Endometrial microvascular endothelial cells (primary cell): ENCODE measurements around the gene PLPPR4. TPM values are rescaled to one million over a fixed set of nuclear protein-coding genes. Genes with fewer than 3 reads are reported as not detected.
"Not testable (repeated sequence)": the region's sequence is repeated elsewhere in the genome, so short reads cannot be mapped to it uniquely, and the experiment has no call there.

Experiments
- in situ Hi-C: cut with HindIII; loops from 2 replicates; pipeline ENCODE4 v1.10.0; 2017; ENCODE audit warnings: low sequenced_read_pairs, low pct_unique_long_range_greater_than_20kb; ENCODE audit errors: inconsistent ontology term
- total RNA-seq: library from RNA; depleted of rRNA; stranded (reverse); fragments of >200 nt; gene quantifications from one replicate; pipeline ENCODE4 v1.2.3, GENCODE V29; 2015; ENCODE audit errors: inconsistent ontology term

The PLPPR4 gene
- total RNA-seq, 1 donor from 2014 or later = 0.28 TPM

DNA sequence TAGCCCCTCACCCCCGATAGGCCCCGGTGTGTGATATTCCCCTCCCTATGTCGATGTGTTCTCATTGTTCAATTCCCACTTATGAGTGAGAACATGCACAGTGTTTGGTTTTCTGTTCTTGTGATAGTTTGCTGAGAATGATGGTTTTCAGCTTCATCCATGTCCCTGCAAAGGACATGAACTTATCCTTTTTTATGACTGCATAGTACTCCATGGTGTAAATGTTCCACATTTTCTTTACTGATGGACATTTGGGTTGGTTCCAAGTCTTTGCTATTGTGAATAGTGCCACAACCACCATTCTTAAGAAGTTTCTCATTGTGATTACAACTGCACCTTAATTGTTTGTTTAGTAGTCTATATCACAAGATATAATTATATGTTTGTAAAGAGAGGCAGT is 3.9 kb upstream of the PLPPR4 start:
- in situ Hi-C loops = not testable (repeated sequence)

DNA sequence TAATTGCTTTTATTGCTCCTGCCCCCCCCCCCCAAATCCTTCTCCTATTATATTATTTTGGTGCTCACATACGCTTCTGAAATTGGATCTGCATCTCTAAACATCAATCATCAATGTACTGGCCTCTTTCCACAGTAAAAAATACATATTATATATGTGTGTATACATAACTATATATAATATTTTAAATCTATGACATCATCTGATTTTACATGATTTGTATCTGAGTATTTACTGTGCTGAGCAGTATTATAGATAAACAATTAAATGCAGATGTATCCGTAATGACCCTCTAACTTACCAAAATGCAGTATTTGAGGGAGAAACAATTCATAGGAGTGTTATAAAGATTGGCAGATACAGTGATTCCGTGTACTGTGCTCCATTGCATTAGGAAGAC is 832 bp downstream of the PLPPR4 start:
- in situ Hi-C loops = no loop called here

DNA sequence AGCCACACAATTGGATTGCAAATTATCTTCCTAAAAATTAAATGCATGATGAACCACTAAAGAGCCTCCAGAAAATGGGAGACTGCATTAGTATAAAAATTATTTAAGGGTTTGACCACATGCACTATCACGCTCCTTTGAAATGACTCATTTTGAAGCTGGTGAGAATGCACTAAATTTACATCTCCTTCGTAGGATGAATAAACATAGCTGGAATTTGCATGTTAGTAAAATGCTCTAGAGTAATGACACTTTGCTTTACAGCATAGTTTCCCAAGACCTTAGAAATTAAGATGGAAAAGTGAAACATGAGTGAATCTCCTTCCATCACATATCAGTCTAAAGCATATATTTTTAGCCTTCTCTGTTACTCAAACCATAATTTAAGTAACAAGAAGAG is 2.4 kb downstream of the PLPPR4 start:
- in situ Hi-C loops = no loop called here

DNA sequence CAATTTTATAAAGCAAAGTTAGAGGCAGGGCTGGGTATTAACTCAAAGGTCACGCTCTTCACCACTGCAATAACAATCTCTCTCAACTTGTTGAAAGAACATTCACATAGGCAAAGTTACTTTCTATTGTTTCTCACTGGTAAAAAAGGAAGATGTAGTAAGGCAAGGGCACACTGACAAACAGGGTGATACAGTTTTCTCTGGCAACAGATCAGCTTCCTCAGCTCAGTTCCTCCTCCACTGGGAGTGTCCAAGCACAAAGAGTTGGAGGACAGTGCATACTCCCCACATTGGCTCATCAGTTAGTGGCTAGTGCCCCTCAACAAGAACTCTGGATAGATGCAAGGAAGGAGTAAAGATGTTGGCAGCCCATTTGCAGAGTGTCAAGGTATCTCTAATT is 3.7 kb downstream of the PLPPR4 start:
- in situ Hi-C loops = no loop called here

DNA sequence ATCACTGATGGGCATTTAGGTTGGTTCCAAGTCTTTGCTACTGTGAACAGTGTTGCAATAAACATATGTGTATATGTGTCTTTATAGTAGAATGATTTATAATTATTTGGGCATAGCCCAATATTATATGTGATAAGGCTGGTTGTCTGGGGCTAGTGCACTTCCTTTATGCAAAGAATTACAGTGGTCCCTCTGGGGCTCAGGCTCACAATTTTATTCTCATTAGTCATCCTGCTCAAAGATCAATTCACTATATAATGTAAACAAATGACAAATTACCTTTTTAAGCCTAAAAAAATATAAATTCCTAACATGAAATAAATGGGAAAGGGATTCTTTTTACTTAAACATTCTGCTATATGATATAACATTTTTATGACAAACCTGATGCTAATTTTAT is 5.0 kb downstream of the PLPPR4 start:
- in situ Hi-C loops = no loop called here

DNA sequence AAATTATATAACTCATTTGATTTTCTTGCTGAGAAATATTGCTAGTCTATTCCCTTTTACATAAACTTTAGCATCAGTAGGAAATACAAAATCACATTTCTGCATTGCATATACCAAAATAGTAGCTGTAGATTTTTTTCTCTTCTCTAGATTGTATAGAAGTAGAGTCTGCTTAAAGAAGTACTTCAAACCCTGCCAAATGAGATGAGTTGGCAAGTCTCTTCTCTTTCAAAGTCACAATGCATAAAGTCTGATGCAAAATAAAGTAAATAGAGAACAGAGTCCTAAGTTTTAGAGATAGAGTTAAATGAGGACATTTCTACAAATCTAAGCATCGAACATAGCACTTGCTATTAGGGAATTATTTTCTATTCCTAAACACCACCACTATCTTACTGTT is 6.4 kb downstream of the PLPPR4 start:
- in situ Hi-C loops = no loop called here

DNA sequence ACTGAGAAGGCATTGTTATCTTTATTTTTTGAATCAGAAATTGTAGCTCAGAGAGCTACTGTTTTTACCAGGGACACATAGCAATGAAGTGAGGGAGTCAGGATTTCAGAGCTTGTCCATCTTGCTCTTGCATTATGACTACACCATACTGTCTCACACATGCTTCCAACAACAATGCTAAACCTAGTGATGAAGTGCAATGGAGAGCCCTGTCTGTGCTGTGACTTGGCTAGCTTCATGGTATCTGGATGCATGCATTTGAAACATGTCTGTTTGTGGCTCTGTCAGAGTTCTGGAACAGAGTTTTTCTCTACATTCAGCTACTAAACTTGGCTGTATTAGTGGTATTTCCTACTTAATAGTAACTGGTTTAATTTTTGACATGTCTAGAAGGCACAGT is 7.0 kb downstream of the PLPPR4 start:
- in situ Hi-C loops = no loop called here

DNA sequence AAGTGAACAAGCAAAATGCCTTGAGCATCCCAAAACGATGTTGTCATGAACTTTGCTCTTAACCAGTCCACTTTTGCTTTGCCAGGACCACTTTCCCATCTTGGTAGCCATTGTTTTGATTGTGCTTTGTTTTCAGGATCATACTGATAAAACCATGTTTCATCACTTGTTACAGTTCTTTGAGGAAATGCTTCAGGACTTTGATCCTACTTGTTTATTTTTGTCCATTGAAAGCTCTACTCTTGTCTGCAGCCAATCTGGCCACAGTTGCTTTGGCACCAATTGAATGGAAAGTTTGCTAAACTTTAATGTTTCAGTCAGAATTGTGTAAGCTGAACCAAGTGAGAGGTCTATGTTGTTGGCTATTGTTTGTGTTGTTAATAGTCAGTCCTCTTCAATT is 12.8 kb downstream of the PLPPR4 start:
- in situ Hi-C loops = no loop called here

DNA sequence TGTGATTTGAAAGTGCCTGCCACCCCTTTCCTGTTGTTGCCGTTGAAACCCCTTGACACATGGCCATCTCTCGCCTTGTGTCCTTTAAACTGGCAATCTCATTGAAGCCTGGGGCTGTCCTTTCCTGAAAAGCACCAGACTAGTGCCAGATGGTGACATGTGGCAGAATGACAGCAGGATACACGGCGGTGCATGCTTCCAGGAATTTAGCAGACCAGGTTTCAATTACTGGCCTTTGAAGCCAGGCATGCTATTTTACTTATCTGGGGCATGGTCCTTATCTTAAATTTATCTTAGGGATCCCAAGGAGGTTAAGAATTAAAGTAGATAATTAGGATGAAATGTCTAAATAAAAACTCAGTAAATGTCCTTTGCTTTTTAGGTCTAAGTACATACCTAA is 15.2 kb downstream of the PLPPR4 start:
- in situ Hi-C loops = no loop called here

DNA sequence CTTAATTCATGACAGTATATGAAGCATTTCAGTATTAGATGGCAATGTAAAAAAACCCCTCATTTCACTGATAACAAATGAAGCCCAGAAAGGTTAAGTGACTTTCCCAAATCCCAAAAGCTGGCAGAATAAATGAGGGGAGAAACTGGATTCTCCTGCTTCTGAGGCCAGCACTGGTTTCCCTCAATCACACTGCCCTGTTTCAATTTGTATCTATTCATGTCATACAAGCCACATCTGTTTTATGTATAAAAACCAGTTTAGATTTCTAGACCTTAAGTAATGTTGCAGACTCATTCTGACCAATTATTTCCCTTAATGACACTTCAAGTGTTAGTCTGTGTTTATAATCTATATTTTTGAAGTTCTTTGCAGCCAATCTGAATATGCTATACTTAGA is 16.8 kb downstream of the PLPPR4 start:
- in situ Hi-C loops = no loop called here

DNA sequence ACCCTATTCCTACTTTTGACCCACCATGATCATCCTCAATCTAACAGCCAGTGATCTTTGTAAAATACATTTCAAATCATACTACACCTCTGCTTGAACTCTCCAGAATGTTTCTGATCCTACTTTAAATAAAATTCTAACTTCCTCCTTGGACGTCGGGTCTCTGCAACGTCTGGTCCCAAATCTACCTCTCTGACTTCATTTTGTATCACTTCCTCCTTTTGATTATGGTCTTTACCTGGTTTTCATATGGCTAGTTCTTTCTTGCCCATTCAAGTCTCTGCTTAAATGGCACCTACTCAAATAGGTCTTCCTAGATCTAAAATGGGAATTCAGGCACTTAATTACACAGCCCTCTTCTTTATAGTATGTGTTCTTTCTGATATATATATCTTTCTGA is 18.2 kb downstream of the PLPPR4 start:
- in situ Hi-C loops = no loop called here

DNA sequence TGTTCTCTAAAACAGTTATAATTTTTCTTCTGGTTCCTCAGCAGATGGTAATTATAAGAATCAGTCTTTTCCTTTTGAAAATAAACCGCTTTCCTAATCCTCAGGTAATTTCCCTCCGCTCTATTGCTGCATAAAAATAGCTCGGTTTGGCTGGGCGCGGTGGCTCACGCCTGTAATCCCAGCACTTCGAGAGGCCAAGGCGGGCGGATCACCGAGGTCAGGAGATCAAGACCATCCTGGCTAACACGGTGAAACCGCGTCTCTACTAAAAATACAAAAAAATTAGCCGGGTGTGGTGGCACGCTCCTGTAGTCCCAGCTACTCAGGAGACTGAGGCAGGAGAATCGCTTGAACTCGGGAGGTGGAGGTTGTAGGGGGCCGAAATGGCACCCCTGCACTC is 19.2 kb downstream of the PLPPR4 start:
- in situ Hi-C loops = not testable (repeated sequence)

DNA sequence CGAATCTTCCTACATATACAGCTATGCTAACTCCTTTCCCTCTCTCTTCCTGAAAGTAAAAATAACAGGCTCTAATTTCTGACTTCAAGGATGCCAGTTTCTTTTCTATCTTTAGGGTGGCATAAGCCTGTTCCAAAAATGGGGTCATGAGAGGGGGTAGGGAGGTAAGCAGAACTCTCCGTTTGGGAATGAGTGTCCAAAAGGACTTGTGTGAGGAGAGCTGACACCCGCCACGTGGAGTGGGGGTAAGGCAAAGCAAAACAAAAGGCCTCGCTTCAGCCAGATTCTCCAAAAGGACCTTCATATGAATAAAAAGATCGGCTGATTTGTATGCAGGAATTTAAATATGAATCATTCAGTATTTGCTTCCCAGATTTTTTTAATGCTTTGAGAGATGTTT is 28.6 kb downstream of the PLPPR4 start:
- in situ Hi-C loops = no loop called here

DNA sequence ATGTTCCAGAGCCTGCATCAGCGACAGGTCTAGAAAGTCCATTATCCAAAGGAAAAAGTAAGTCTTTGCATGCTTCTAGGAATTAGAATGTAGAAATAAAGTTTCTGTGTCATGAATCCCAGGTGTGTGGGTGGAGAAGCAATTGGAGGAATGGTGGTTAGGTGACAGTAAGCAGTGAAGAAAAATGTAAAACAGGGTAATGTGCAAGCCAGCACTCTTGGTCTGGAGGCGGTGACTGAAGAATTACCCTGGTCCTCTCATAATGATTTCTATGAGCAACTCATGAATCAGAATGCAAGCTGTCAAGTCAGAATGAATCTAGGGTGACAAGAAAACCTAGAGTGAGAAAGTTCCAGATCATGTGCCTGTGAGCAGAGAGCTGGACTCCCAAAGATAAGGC is 33.6 kb downstream of the PLPPR4 start:
- in situ Hi-C loops = no loop called here

DNA sequence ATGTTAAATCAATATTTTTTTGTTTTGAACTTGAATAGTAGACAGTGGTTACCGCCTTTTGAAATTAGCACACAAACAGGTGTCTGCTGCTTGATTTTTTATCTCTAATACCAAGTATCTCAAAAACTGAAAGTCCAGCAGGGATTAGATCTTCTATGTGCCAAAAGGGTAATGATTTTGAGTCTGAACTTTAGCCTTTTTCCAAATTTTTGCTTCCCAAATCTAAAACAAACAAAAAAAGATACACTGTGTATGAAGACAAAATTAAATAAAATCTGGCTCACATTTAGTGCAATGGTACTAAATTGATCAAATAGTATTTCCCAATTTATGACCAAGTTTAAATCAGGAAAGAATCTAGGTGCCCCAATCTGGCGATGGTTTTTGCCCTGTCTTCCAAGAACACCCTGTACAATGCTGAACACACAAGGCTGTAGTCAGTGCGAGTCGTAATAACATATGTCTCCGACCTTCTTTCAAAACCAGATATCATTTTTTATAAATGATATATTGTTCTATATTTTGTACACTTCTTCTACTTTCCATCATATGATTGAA is 40.5 kb downstream of the PLPPR4 start:
- in situ Hi-C loops = no loop called here

DNA sequence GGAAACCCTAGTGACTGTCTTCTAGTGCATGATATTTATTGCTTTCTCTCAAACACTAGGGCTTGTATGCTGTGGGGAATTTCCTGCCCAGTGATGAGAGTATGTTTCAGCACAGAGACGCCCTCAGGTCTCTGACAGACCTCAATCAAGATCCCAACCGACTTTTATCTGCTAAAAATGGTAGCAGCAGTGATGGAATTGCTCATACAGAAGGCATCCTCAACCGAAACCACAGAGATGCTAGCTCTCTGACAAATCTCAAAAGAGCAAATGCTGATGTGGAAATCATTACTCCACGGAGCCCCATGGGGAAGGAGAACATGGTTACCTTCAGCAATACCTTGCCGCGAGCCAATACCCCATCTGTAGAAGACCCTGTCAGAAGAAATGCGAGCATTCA is 41.3 kb downstream of the PLPPR4 start:
- in situ Hi-C loops = no loop called here

DNA sequence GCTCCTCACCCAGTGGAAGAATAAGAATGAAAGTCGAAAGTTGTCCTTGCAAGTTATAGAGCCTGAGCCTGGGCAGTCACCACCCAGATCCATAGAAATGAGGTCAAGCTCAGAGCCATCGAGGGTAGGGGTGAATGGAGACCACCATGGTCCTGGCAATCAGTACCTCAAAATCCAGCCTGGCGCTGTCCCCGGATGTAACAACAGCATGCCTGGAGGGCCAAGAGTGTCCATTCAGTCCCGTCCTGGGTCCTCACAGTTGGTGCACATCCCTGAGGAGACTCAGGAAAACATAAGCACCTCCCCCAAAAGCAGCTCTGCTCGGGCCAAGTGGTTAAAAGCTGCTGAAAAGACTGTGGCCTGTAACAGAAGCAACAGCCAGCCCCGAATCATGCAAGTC is 41.8 kb downstream of the PLPPR4 start:
- in situ Hi-C loops = no loop called here

DNA sequence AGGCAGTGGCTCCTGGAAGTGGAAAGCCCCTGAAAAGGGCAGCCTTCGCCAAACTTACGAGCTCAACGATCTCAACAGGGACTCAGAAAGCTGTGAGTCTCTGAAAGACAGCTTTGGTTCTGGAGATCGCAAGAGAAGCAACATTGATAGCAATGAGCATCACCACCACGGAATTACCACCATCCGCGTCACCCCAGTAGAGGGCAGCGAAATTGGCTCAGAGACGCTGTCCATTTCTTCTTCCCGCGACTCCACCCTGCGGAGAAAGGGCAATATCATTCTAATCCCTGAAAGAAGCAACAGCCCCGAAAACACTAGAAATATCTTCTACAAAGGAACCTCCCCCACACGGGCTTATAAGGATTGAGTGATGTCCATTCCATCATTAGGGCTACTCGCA is 42.4 kb downstream of the PLPPR4 start:
- in situ Hi-C loops = no loop called here

DNA sequence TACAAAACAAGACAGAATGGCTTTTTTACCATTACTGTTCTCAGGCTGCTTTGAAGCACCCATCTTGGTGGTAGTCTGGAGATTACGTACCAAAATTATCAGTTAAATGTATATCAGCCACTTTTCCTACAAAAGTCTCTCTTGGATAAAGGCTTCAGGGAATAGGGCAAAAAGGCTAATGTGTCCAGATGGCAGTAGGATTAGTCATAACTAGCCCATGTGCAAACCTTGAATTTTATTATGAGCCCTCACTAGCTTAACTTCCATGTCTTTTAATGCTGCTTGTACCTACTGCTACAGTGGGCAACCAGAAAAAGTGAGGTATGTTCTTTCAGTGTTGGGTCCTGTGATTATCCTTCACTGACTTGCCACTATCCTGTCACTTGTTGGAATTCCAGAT is 51.0 kb downstream of the PLPPR4 start:
- in situ Hi-C loops = no loop called here

DNA sequence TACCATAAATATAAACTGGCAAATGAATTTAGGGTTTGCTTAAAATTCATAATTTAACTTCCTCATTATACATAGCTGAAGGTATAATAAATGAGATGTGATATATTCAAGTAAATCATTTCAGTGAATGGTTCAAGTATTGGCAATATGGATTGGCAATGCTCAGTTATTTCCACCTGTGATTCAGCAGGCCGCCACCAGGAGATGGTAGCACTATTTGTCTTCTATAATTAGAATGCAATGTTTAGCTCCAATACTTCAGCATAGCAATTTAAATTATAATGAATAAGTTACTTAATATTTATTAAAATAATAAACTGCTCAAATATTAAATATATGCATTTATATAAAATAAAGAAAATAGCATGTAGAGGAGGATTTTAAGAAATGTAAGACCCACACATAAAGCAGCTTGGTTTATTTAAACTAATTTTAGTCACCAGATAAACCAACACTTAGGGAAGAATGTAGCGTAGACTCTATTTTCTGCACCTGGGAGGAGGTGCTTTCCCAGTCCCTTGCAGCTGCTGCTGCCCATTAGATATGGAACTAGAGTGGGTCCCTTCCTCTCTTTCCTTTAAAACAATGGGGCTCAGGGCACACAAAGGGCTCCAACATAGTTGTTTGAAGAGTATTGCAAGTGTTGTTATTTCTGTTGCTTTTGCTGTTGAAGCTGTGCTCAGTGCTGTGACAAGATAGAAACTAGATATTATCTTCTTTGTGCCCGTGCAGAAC is 62.1 kb downstream of the PLPPR4 start:
- in situ Hi-C loops = no loop called here

DNA sequence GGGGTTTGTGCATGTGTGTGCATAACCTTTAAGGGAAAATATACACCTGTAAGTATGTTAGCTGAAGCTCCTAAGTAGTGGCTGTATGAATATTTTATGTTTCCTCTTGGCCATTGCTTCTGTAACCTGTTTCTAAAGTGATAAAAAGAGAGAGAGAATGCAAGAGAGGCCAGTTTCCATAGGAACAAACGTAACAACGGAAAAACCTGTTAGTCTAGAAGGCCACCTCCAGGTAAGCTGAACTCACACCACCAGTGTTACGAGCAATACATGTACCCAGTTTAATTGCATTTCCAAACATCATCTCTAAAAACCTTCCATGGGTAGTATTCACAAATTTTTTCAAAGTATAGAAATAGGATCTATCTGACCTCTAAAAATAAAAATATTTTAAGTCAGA is 63.1 kb downstream of the PLPPR4 start:
- in situ Hi-C loops = no loop called here
